IMR-90 (cell line): ENCODE results near the gene RRAGC. TPM values are rescaled to one million over a fixed set of nuclear protein-coding genes. Genes with fewer than 3 reads are reported as not detected.

Source experiments
- ATAC-seq: fragments of 200-7000 bp; cut with Tn5 transposase; 2 replicates; pipeline ENCODE4 v1.9.1; 2020; ENCODE audit warnings: low read depth, mild to moderate bottlenecking, moderate library complexity
- BruUV-seq: library from RNA; stranded (reverse); fragments of 400-500 nt; replicated peaks from 2 replicates; lab custom pipeline; 2021; lab: Mats Ljungman, UMichigan
- CTCF ChIA-PET: fragments of 300-600 bp; formaldehyde crosslinking; extraction: SDS; loops from one replicate; lab custom pipeline; 2021; ENCODE audit warnings: antibody characterized with exemption; lab: Yijun Ruan, JAX
- POLR2A ChIA-PET: fragments of 300-600 bp; sonication (Branson Sonifier 250); formaldehyde crosslinking; loops from one replicate; lab custom pipeline; 2022; ENCODE audit warnings: antibody characterized with exemption; ENCODE audit not compliant: unreplicated experiment; lab: Charles Lee
- DNase-seq: peaks from one replicate; pipeline ENCODE4 v3.0.0; 2013
- H2AFZ ChIP-seq: replicated peaks from 2 replicates; pipeline ENCODE3; 2013; ENCODE audit warnings: low read length, mild to moderate bottlenecking; ENCODE audit not compliant: poor library complexity
- H2AK5ac ChIP-seq: 2 replicates; pipeline ENCODE4 v1.6.1; 2013; ENCODE audit warnings: low read depth, low read length, inconsistent platforms
- H2AK9ac ChIP-seq: replicated peaks from 2 replicates; pipeline ENCODE3; 2013; ENCODE audit warnings: mild to moderate bottlenecking, low read depth, low read length, moderate library complexity; ENCODE audit not compliant: poor library complexity
- H2BK120ac ChIP-seq: 2 replicates; pipeline ENCODE4 v1.6.1; 2013; ENCODE audit warnings: low read depth, low read length, inconsistent platforms
- H2BK15ac ChIP-seq: 3 replicates; pipeline ENCODE4 v1.6.1; 2013; ENCODE audit warnings: low read depth, low read length, inconsistent platforms
- H2BK20ac ChIP-seq: 2 replicates; pipeline ENCODE4 v1.6.1; 2013; ENCODE audit warnings: low read depth, mild to moderate bottlenecking, inconsistent platforms, low read length, moderate library complexity
- H2BK5ac ChIP-seq: 2 replicates; pipeline ENCODE4 v1.6.1; 2013; ENCODE audit warnings: mild to moderate bottlenecking, low read depth, low read length, inconsistent platforms; ENCODE audit not compliant: poor library complexity, severe bottlenecking
- H3K14ac ChIP-seq: replicated peaks from 2 replicates; pipeline ENCODE4 v1.6.1; 2013; ENCODE audit warnings: low read depth, low read length, inconsistent platforms
- H3K18ac ChIP-seq: 2 replicates; pipeline ENCODE4 v1.6.1; 2013; ENCODE audit warnings: low read depth, low read length, control low read depth
- H3K23ac ChIP-seq: 2 replicates; pipeline ENCODE4 v1.6.1; 2013; ENCODE audit warnings: low read depth, low read length, inconsistent platforms
- H3K27ac ChIP-seq: 2 replicates; pipeline ENCODE4 v1.5.1; 2013; ENCODE audit warnings: mild to moderate bottlenecking, control low read depth, low read length; ENCODE audit not compliant: insufficient read depth
- H3K27me3 ChIP-seq: 2 replicates; pipeline ENCODE4 v1.6.1; 2013; ENCODE audit warnings: low read length; ENCODE audit not compliant: control insufficient read depth, insufficient read depth
- H3K36me3 ChIP-seq: 2 replicates; pipeline ENCODE4 v1.6.1; 2013; ENCODE audit warnings: low read length, mixed read lengths; ENCODE audit not compliant: control insufficient read depth, insufficient read depth
- H3K4ac ChIP-seq: 2 replicates; pipeline ENCODE4 v1.6.1; 2013; ENCODE audit warnings: low read depth, low read length, inconsistent platforms
- H3K4me1 ChIP-seq: 2 replicates; pipeline ENCODE4 v1.6.1; 2013; ENCODE audit warnings: low read length, mixed read lengths; ENCODE audit not compliant: control insufficient read depth, insufficient read depth
- H3K4me2 ChIP-seq: 2 replicates; pipeline ENCODE4 v1.6.1; 2013; ENCODE audit warnings: low read depth, mild to moderate bottlenecking, control low read depth, low read length, moderate library complexity
- H3K4me3 ChIP-seq: 2 replicates; pipeline ENCODE4 v1.5.1; 2013; ENCODE audit warnings: low read depth, mild to moderate bottlenecking, control low read depth, low read length, moderate library complexity; ENCODE audit not compliant: insufficient read depth
- H3K56ac ChIP-seq: 2 replicates; pipeline ENCODE4 v1.6.1; 2013; ENCODE audit warnings: low read length, inconsistent platforms; ENCODE audit not compliant: insufficient read depth; ENCODE audit errors: extremely low read depth
- H3K79me1 ChIP-seq, 2 experiments: 2 replicates each; pipeline ENCODE4 v1.6.1; 2013; ENCODE audit warnings: low read length in 2 of 2, inconsistent platforms in 1 of 2, low read depth in 1 of 2
- H3K9ac ChIP-seq: 2 replicates; pipeline ENCODE4 v1.6.1; 2013; ENCODE audit warnings: low read depth, low read length, control low read depth
- H3K9me1 ChIP-seq: 2 replicates; pipeline ENCODE4 v1.6.1; 2013; ENCODE audit warnings: low read length, inconsistent platforms; ENCODE audit not compliant: insufficient read depth
- H3K9me3 ChIP-seq: 2 replicates; pipeline ENCODE4 v1.6.1; 2013; ENCODE audit warnings: low read length; ENCODE audit not compliant: control insufficient read depth, insufficient read depth
- H4K20me1 ChIP-seq: 2 replicates; pipeline ENCODE4 v1.6.1; 2013; ENCODE audit warnings: low read length, inconsistent platforms; ENCODE audit not compliant: insufficient read depth
- H4K5ac ChIP-seq: 2 replicates; pipeline ENCODE4 v1.6.1; 2013; ENCODE audit warnings: mild to moderate bottlenecking, low read depth, low read length, control low read depth
- H4K8ac ChIP-seq, 2 experiments: 2 replicates each; pipeline ENCODE4 v1.6.1; 2013; ENCODE audit warnings: low read depth in 2 of 2, low read length in 2 of 2, control low read depth in 1 of 2, inconsistent platforms in 1 of 2
- H4K91ac ChIP-seq: 2 replicates; pipeline ENCODE4 v1.6.1; 2013; ENCODE audit warnings: low read depth, low read length, inconsistent platforms; ENCODE audit not compliant: insufficient read depth
- BHLHE40 ChIP-seq: fragments of 150-350 bp; IDR thresholded peaks from 2 replicates; pipeline ENCODE4 v1.6.1; 2016; ENCODE audit warnings: mild to moderate bottlenecking, low read depth, low read length
- CEBPB ChIP-seq: IDR thresholded peaks from 2 replicates; pipeline ENCODE4 v1.6.1; 2012; ENCODE audit warnings: low read depth, low read length, improper control_type of control experiment
- CTCF ChIP-seq: conservative IDR thresholded peaks from 2 replicates; pipeline ENCODE4 v1.5.1; 2012; ENCODE audit warnings: mild to moderate bottlenecking, low read depth, low read length, improper control_type of control experiment
- ELK1 ChIP-seq: fragments of 150-350 bp; IDR thresholded peaks from 2 replicates; pipeline ENCODE4 v1.6.1; 2016; ENCODE audit warnings: low read depth, mild to moderate bottlenecking, low read length, moderate library complexity, borderline replicate concordance
- MXI1 ChIP-seq: IDR thresholded peaks from 2 replicates; pipeline ENCODE4 v1.6.1; 2012; ENCODE audit warnings: low read depth, mild to moderate bottlenecking, low read length, moderate library complexity, borderline replicate concordance
- NFE2L2 ChIP-seq: fragments of 150-350 bp; IDR thresholded peaks from 2 replicates; pipeline ENCODE4 v1.6.1; 2016; ENCODE audit warnings: low read depth, mild to moderate bottlenecking, low read length
- POLR2A ChIP-seq: IDR thresholded peaks from 2 replicates; pipeline ENCODE4 v1.6.1; 2012; ENCODE audit warnings: mild to moderate bottlenecking, low read depth, low read length
- RCOR1 ChIP-seq: IDR thresholded peaks from 2 replicates; pipeline ENCODE4 v1.6.1; 2012; ENCODE audit warnings: mild to moderate bottlenecking, low read length, improper control_type of control experiment; ENCODE audit not compliant: insufficient replicate concordance
- RFX5 ChIP-seq: IDR thresholded peaks from 2 replicates; pipeline ENCODE4 v1.8.0; 2012; ENCODE audit warnings: low read depth, mild to moderate bottlenecking, low read length, moderate library complexity
- SMC3 ChIP-seq: fragments of 150-350 bp; IDR thresholded peaks from 2 replicates; pipeline ENCODE4 v1.6.1; 2016; ENCODE audit warnings: low read depth, mild to moderate bottlenecking, antibody characterized with exemption, low read length, moderate library complexity
- WGBS, 2 experiments: methylation state at CpG; one replicate each; pipeline versions ENCODE4 v1.1.5 to v1.1.7; 2013; ENCODE audit warnings: missing lambda C conversion rate in 2 of 2; ENCODE audit not compliant: insufficient read length in 1 of 2; ENCODE audit errors: extremely low coverage in 2 of 2; 5-methylcytosine and 5-hydroxymethylcytosine counted together
- dilution Hi-C: fragments of 300-500 bp; cut with HindIII; formaldehyde crosslinking; loops from one replicate; pipeline ENCODE4 v1.14.3; 2018; ENCODE audit warnings: low sequenced_read_pairs; ENCODE audit not compliant: unreplicated experiment
- in situ Hi-C: fragments of 300-500 bp; cut with MboI; formaldehyde crosslinking; loops from 3 replicates; pipeline ENCODE4 v1.14.3; 2019; ENCODE audit warnings: low sequenced_read_pairs, inconsistent platforms, mixed read lengths
- intact Hi-C: fragments of 100-400 bp; cut with micrococcal nuclease; formaldehyde crosslinking; loops from 2 replicates; pipeline ENCODE4 v1.10.0; 2022
- polyA plus RNA-seq, 3 experiments: library from polyadenylated mRNA; depleted of rRNA; stranded (reverse); fragments of >200 nt; gene quantifications; 2 replicates each; pipeline ENCODE4 v1.2.3, GENCODE V29; 2012; ENCODE audit warnings: low replicate concordance in 1 of 3
- total RNA-seq: library from RNA; depleted of rRNA; stranded (reverse); fragments of >200 nt; gene quantifications from 2 replicates; pipeline ENCODE4 v1.2.3, GENCODE V29; 2012

RRAGC gene
- total and polyA plus RNA-seq, 2 of the 4 experiments (the other 2 are of a cell fraction), result 7.2 to 12.2 TPM

GRCh38 chr1:38885092-38885491 is 25.5 kb upstream of the RRAGC start:
- Histone ChIP-seq H3K9ac (no peak overlapping the region), H2AFZ (no peak overlapping the region), H3K27ac (no peak overlapping the region), H4K5ac (no peak overlapping the region), H2BK20ac (no peak overlapping the region), H3K9me1 (no peaks in the 10 kb centered on the region), H3K36me3 (no peaks in the 10 kb centered on the region), H2AK5ac (no peak overlapping the region), H3K4me3 (no peak overlapping the region), H4K91ac (no peak overlapping the region), H3K18ac (no peak overlapping the region), H3K4ac (no peak overlapping the region), H4K20me1 (no peaks in the 10 kb centered on the region), H4K8ac (no peak overlapping the region), H2AK9ac (no peak overlapping the region), H3K23ac (no peak overlapping the region), H3K9me3 (no peaks in the 10 kb centered on the region), H3K79me1 (no peaks in the 10 kb centered on the region), H3K56ac (no peak overlapping the region), H3K27me3 (no peaks in the 10 kb centered on the region), H2BK15ac (no peak overlapping the region), H3K4me2 (no peak overlapping the region), H3K4me1 (no peaks in the 10 kb centered on the region), H2BK120ac (no peak overlapping the region), H3K14ac (no peak overlapping the region), H2BK5ac (no peak overlapping the region)
- WGBS, 2 experiments, result no CpG with 5 or more reads among the region's 2 CpGs
- ChIA-PET CTCF (no interaction called here), POLR2A (no interaction called here)
- in situ Hi-C loops, result no loop called here
- dilution Hi-C loops, result no loop called here
- BruUV-seq, result no TSS peak
- intact Hi-C loops, result no loop called here
- DNase-seq (no peak), ATAC-seq (no peak)
- TF ChIP-seq POLR2A, result no peak
- TF ChIP-seq SMC3, result no peak
- no peak for TF ChIP-seq RFX5
- TF ChIP-seq CEBPB, result no peak
- TF ChIP-seq RCOR1, result no peak
- TF ChIP-seq BHLHE40, result no peak
- no peak for TF ChIP-seq NFE2L2
- TF ChIP-seq CTCF, result no peak
- TF ChIP-seq MXI1, result no peak
- no peak for TF ChIP-seq ELK1
